K562 (cell line): ENCODE results near the gene PRPSAP2. TPM values are rescaled to one million over a fixed set of nuclear protein-coding genes. Genes with fewer than 3 reads are reported as not detected.
A peak's percentile ranks its signal among the peaks of the same experiment; 100 is the strongest.

Experiments
- ATAC-seq: fragments of 200-7000 bp; cut with Tn5 transposase; 3 replicates; pipeline ENCODE4 v1.9.1; 2020; ENCODE audit warnings: moderate library complexity
- BruUV-seq: library from RNA; stranded (reverse); fragments of 400-500 nt; replicated peaks from 2 replicates; lab custom pipeline; 2021; lab: Mats Ljungman, UMichigan
- CTCF ChIA-PET: fragments of 300-600 bp; formaldehyde crosslinking; extraction: SDS; loops from one replicate; lab custom pipeline; 2021; ENCODE audit warnings: low intra/inter-chr PET ratio; lab: Yijun Ruan, JAX
- POLR2A ChIA-PET: fragments of 300-600, 350-650 bp; sonication (Branson Sonifier 250); formaldehyde crosslinking; extraction: SDS; loops from one replicate; lab custom pipeline; 2021; ENCODE audit warnings: antibody characterized with exemption, inconsistent platforms; lab: Yijun Ruan, JAX
- DNase-seq, 4 experiments: peaks; one replicate each; pipeline versions ENCODE4 v3.0.0 to v3.0.0-alpha.2; 2011 to 2018; ENCODE audit warnings: low spot score in 3 of 4, mixed read lengths in 3 of 4; ENCODE audit errors: extremely low read depth in 1 of 4
- FAIRE-seq: peaks from 2 replicates; lab custom pipeline; 2011; peaks lifted over from hg19 to GRCh38; lab: Jason Lieb, UNC
- H2AFZ ChIP-seq: 2 replicates; pipeline ENCODE4 v1.6.0; 2011; ENCODE audit warnings: low read depth, low read length, control low read depth, inconsistent platforms
- H3K27ac ChIP-seq: fragments of 200-600 bp; 3 replicates; pipeline ENCODE4 v1.8.0; 2011; ENCODE audit warnings: low read depth, mild to moderate bottlenecking, control low read depth, inconsistent platforms, low read length, moderate library complexity, mixed read lengths; ENCODE audit errors: extremely low read depth
- H3K27me3 ChIP-seq, 2 experiments: fragments of 300-600 bp in 1 of 2; 2 replicates in 1 of 2; 3 replicates in 1 of 2; pipeline versions ENCODE4 v1.6.0 to v1.8.0; 2011; ENCODE audit warnings: inconsistent platforms in 2 of 2, low read length in 2 of 2, mild to moderate bottlenecking in 1 of 2, mixed read lengths in 1 of 2, moderate library complexity in 1 of 2; ENCODE audit not compliant: control insufficient read depth in 2 of 2, insufficient read depth in 2 of 2
- H3K36me3 ChIP-seq: fragments of 300-600 bp; 3 replicates; pipeline ENCODE4 v1.8.0; 2011; ENCODE audit warnings: mild to moderate bottlenecking, low read length, inconsistent platforms; ENCODE audit not compliant: control insufficient read depth, insufficient read depth
- H3K4me1 ChIP-seq, 2 experiments: fragments of 200-600 bp in 1 of 2; replicated peaks in 1 of 2; 2 replicates in 1 of 2; 3 replicates in 1 of 2; pipeline versions ENCODE4 v1.5.1 to v1.8.0; 2011; ENCODE audit warnings: inconsistent platforms in 2 of 2, low read length in 2 of 2, mild to moderate bottlenecking in 1 of 2, mixed read lengths in 1 of 2, moderate library complexity in 1 of 2; ENCODE audit not compliant: control insufficient read depth in 2 of 2, insufficient read depth in 2 of 2
- H3K4me2 ChIP-seq: 2 replicates; pipeline ENCODE4 v1.6.1; 2011; ENCODE audit warnings: low read length, control low read depth, inconsistent platforms, mixed read lengths; ENCODE audit not compliant: insufficient read depth
- H3K4me3 ChIP-seq: fragments of 200-600 bp; sonication (generic), shearing (Covaris generic); 2 replicates; pipeline ENCODE4 v1.5.1; 2016; ENCODE audit warnings: control low read depth, inconsistent platforms
- H3K79me2 ChIP-seq: fragments of 200-600 bp; 3 replicates; pipeline ENCODE4 v1.8.0; 2011; ENCODE audit warnings: low read length, inconsistent platforms; ENCODE audit not compliant: control insufficient read depth, insufficient read depth
- H3K9ac ChIP-seq, 2 experiments: 2 replicates each; pipeline versions ENCODE4 v1.6.0 to v1.6.1; 2011; ENCODE audit warnings: low read depth in 2 of 2, low read length in 2 of 2, control low read depth in 1 of 2, inconsistent platforms in 1 of 2, mild to moderate bottlenecking in 1 of 2, mixed read lengths in 1 of 2; ENCODE audit not compliant: insufficient read depth in 1 of 2
- H3K9me1 ChIP-seq: one replicate; pipeline ENCODE4 v1.6.0; 2011; ENCODE audit warnings: inconsistent platforms, mild to moderate bottlenecking, low read length, moderate library complexity; ENCODE audit not compliant: control insufficient read depth, insufficient read depth
- H3K9me3 ChIP-seq: replicated peaks from 2 replicates; pipeline ENCODE4 v1.5.1; 2011; ENCODE audit warnings: low read depth, low read length, inconsistent platforms; ENCODE audit not compliant: control insufficient read depth, insufficient read depth
- H4K20me1 ChIP-seq: replicated peaks from 2 replicates; pipeline ENCODE4 v1.6.1; 2011; ENCODE audit warnings: low read length, inconsistent platforms, mixed read lengths; ENCODE audit not compliant: control insufficient read depth, insufficient read depth
- FOXK2 ChIP-seq, 2 experiments: fragments of 450-650 bp; IDR thresholded peaks in 1 of 2; conservative IDR thresholded peaks in 1 of 2; 2 replicates each; pipeline ENCODE4 v1.6.1; 2016; ENCODE audit warnings: low read depth in 2 of 2, mild to moderate bottlenecking in 1 of 2
- HEY1 ChIP-seq: fragments of 250-450 bp; sonication (Bioruptor Pico); IDR thresholded peaks from 2 replicates; pipeline ENCODE4 v1.5.0; 2020; ENCODE audit warnings: mild to moderate bottlenecking, moderate library complexity, borderline replicate concordance
- RBBP5 ChIP-seq: fragments of 200-600 bp; sonication (generic); IDR thresholded peaks from 2 replicates; pipeline ENCODE4 v1.6.1; 2012; ENCODE audit warnings: borderline replicate concordance, mild to moderate bottlenecking, low read length, control low read depth, inconsistent platforms; ENCODE audit not compliant: insufficient read depth, poor library complexity, severe bottlenecking
- RUNX1 ChIP-seq: sonication (generic); IDR thresholded peaks from 2 replicates; pipeline ENCODE4 v1.6.1; 2016; ENCODE audit warnings: antibody characterized with exemption, low read depth
- SRF ChIP-seq, 2 experiments: fragments of 250-450, 450-650 bp in 1 of 2; sonication (Bioruptor Pico) in 1 of 2; sonication (generic) in 1 of 2; formaldehyde crosslinking; IDR thresholded peaks; 2 replicates each; pipeline versions ENCODE4 v1.5.0 to v1.5.1; 2020 to 2022; ENCODE audit warnings: mild to moderate bottlenecking in 1 of 2, missing genetic modification reagents in 1 of 2
- SUPT5H ChIP-seq: fragments of 450-650 bp; IDR thresholded peaks from 2 replicates; pipeline ENCODE4 v1.6.1; 2016
- TAF9B ChIP-seq: fragments of 450-650 bp; IDR thresholded peaks from 2 replicates; pipeline ENCODE4 v1.6.1; 2018; ENCODE audit warnings: mild to moderate bottlenecking; ENCODE audit not compliant: partially characterized antibody
- TAL1 ChIP-seq: fragments of 450-650 bp; IDR thresholded peaks from 2 replicates; pipeline ENCODE4 v1.6.1; 2016; ENCODE audit warnings: mild to moderate bottlenecking
- TEAD1 ChIP-seq, 2 experiments: fragments of 450-650 bp in 1 of 2; sonication (generic) in 1 of 2; formaldehyde crosslinking; IDR thresholded peaks; 2 replicates each; pipeline versions ENCODE4 v1.4.0 to v1.8.0; 2020 to 2022; ENCODE audit warnings: mild to moderate bottlenecking in 2 of 2, missing genetic modification reagents in 1 of 2
- TEAD4 ChIP-seq, 2 experiments: sonication (generic) in 1 of 2; formaldehyde crosslinking in 1 of 2; IDR thresholded peaks; 2 replicates each; pipeline versions ENCODE4 v1.6.1 to v1.8.0; 2012 to 2022; ENCODE audit warnings: borderline replicate concordance in 1 of 2, inconsistent platforms in 1 of 2, low read length in 1 of 2, mild to moderate bottlenecking in 1 of 2, missing genetic modification reagents in 1 of 2
- ZNF41 ChIP-seq: fragments of 250-450 bp; sonication (Bioruptor Pico); conservative IDR thresholded peaks from 2 replicates; pipeline ENCODE4 v1.4.0; 2020; ENCODE audit warnings: mild to moderate bottlenecking
- WGBS: fragments of 100-300 bp; shearing (Covaris generic); methylation state at CpG from one replicate; pipeline ENCODE4 v1.1.6; 2016; ENCODE audit warnings: low coverage, mixed read lengths; ENCODE audit not compliant: insufficient coverage; ENCODE audit errors: missing lambda C conversion rate; 5-methylcytosine and 5-hydroxymethylcytosine counted together
- in situ Hi-C: fragments of 300-500 bp; cut with MboI; formaldehyde crosslinking; loops from 4 replicates; pipeline ENCODE4 v1.15.0; 2018; ENCODE audit warnings: inconsistent platforms, mixed read lengths
- intact Hi-C: fragments of 100-400 bp; cut with micrococcal nuclease; formaldehyde crosslinking; loops from 2 replicates; pipeline ENCODE4 v1.14.2; 2022
- polyA plus RNA-seq, 8 experiments: library from polyadenylated mRNA; depleted of rRNA in 4 of 8; stranded (reverse) in 5 of 8; unstranded in 3 of 8; fragments of >200 nt; fragmentation: Nextera tagmentation in 2 of 8; fragmentation: Illumina TruSeq in 1 of 8; extraction: Ambion mirVana in 2 of 8; extraction: Trizol in 1 of 8; gene quantifications; 2 replicates each; pipeline versions ENCODE4 v1.2.1 to v1.2.3, GENCODE V29; 2011 to 2014; ENCODE audit warnings: inconsistent platforms in 1 of 8, missing spikeins in 1 of 8
- total RNA-seq, 7 experiments: library from RNA; depleted of rRNA in 6 of 7; stranded (reverse); fragments of >200 nt in 6 of 7; fragmentation: Illumina TruSeq in 2 of 7; extraction: Trizol in 2 of 7; gene quantifications; 2 replicates each; pipeline versions ENCODE4 v1.2.1 to v1.2.3, GENCODE V29; 2011 to 2021; ENCODE audit warnings: low replicate concordance in 1 of 7
- TF ChIP-seq, protein P1 (sequence below): sonication (generic); formaldehyde crosslinking; IDR thresholded peaks from 2 replicates; pipeline ENCODE4 v1.5.0; 2020; ENCODE audit warnings: missing genetic modification reagents

Gene PRPSAP2
- total and polyA plus RNA-seq, 9 of the 15 experiments (the other 6 are each of a cell fraction or from before 2014, with no cell fraction given) = 15.5 to 56.7 (median 35.7) TPM

- Histone ChIP-seq H3K9me1 (no peaks in the 10 kb centered on the region), H3K9ac (peak overlapping the region; percentile 63 to 85; a peak in 3 of 4 replicates), H3K4me3 (peak overlapping the region; percentile 50), H3K36me3 (peaks cover 4% of the 10 kb centered on the region; the same call in 1 of the 3 replicates), H3K79me2 (peaks cover 29% of the 10 kb centered on the region), H3K27ac (peak overlapping the region; percentile 38), H2AFZ (peak overlapping the region; percentile 89), H3K4me2 (peak overlapping the region; percentile 79), H3K9me3 (no peaks in the 10 kb centered on the region), H3K27me3 (no peaks in the 10 kb centered on the region), H3K4me1 (peaks cover 7 to 14% of the 10 kb centered on the region in 2 experiments), H4K20me1 (no peaks in the 10 kb centered on the region)
- ChIA-PET POLR2A (no interaction called here), CTCF (no interaction called here)
- no TSS peak for BruUV-seq
- in situ Hi-C loops = no loop called here
- DNase-seq (peak; percentile 87 to 92 (median 88)), ATAC-seq (peak; percentile 91), FAIRE-seq (peak; percentile 99)
- WGBS = 1% methylated on average over 26 of the region's 29 CpGs
- intact Hi-C loops = no loop called here
- TF ChIP-seq HEY1 (CRISPR knock-in tag) (no peak), FOXK2 (conservative IDR thresholded peaks at IDR 0.05 in 1 of 2, IDR thresholded peaks at IDR 0.05 in 1 of 2; ENCODE audit: low read depth in 2 of 2) (peak in 1 of 2 experiments; percentile 35; a peak in 1 of 4 replicates), TEAD1 (CRISPR knock-in tag; IDR thresholded peaks at IDR 0.05) (0 out of 4 replicates have a peak, but pooled peaks of 1 of the 2 experiments have one; percentile 47), RUNX1 (no peak), ZNF41 (no peak), RBBP5 (peak; percentile 34), SUPT5H (peak; percentile 66; the same call in 1 of the 2 replicates), TAF9B (peak; percentile 52), SRF (CRISPR knock-in tag; IDR thresholded peaks at IDR 0.05) (no peak), TAL1 (no peak), TEAD4 (IDR thresholded peaks at IDR 0.05; ENCODE audit: low read length) (0 out of 2 replicates have a peak, but pooled peaks have one; percentile 11), TEAD4 (CRISPR knock-in tag; IDR thresholded peaks at IDR 0.05; ENCODE audit: borderline replicate concordance) (no peak)
- TF ChIP-seq, protein P1, sequence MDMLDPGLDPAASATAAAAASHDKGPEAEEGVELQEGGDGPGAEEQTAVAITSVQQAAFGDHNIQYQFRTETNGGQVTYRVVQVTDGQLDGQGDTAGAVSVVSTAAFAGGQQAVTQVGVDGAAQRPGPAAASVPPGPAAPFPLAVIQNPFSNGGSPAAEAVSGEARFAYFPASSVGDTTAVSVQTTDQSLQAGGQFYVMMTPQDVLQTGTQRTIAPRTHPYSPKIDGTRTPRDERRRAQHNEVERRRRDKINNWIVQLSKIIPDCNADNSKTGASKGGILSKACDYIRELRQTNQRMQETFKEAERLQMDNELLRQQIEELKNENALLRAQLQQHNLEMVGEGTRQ (CRISPR knock-in tag) = peak; percentile 97
Measured at GRCh38 chr17:18855831-18856569, 1.9 kb upstream of the PRPSAP2 start.
